Measurements from ENCODE around the gene PTPRB. TPM values are rescaled to one million over a fixed set of nuclear protein-coding genes. Genes with fewer than 3 reads are reported as not detected.

PTPRB gene
- total and polyA plus RNA-seq, 2 donors (not counting 1 experiment from before 2014, with no cell fraction given), result 0.01 TPM; not detected in 1

DNA sequence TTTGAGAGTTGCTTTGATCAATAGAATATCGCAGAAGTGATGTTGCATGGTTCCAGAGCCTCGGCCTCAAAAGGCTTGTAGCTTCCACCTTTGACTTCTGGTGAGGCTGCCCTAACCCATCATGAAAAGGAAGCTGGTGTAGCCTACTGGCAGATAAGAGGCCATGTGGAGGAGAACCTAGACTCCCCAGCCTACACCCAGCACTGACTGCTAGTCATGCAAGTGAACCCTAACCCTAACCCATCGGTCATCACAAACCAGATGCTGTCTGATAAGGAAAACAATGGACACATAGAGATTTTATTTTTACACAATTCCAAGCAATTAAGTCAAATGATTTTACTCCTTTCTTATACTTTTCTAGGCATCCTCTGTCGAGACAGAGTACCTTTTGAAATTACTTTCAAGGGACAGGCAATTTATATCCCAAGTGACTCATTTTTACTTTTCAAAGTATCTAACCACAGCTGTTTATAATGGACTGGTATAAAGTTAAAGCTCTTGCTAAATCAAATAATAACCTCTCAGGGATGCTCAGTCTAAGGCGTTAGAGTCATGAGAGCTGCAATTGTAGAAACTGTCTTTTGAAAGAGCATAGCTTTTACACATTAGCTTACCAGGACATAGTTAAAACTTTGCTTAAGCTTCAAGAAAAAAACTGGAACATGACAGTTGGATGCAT is 17.6 kb downstream of the PTPRB start:
- Histone ChIP-seq H3K9me3 (ENCODE audit: control extremely low read depth in 1 of 3, control insufficient read depth in 2 of 3, insufficient read depth in 1 of 3, low read length in 2 of 3) (peaks cover 0 to 3% (median 0%) of the 10 kb centered on the region in 3 donors), H3K36me3 (replicated peaks in 1 of 2; ENCODE audit: control extremely low read depth in 1 of 2, control insufficient read depth in 1 of 2, extremely low read depth in 1 of 2, insufficient read depth in 2 of 2, low read length in 1 of 2) (no peaks in the 10 kb centered on the region), H3K27me3 (replicated peaks in 1 of 4; ENCODE audit: control extremely low read depth in 1 of 4, control insufficient read depth in 3 of 4, insufficient read depth in 4 of 4, low read length in 3 of 4) (peaks cover 0 to 5% (median 0%) of the 10 kb centered on the region in 4 experiments), H4K20me1 (ENCODE audit: control insufficient read depth, insufficient read depth, low read length, poor library complexity, severe bottlenecking) (no peaks in the 10 kb centered on the region), H3K4me2 (replicated peaks; ENCODE audit: low read depth, low read length, poor library complexity, severe bottlenecking) (no peak overlapping the region), H3K79me2 (ENCODE audit: control insufficient read depth, insufficient read depth, low read length) (no peaks in the 10 kb centered on the region), H3K4me3 (ENCODE audit: control extremely low read depth in 1 of 5, extremely low read depth in 1 of 5, insufficient read depth in 1 of 5, low read depth in 2 of 5, low read length in 4 of 5) (no peak overlapping the region), H3K4me1 (ENCODE audit: control insufficient read depth in 2 of 2, insufficient read depth in 2 of 2, low read length in 2 of 2) (no peaks in the 10 kb centered on the region), H2AFZ (ENCODE audit: insufficient read depth, low read depth, low read length, poor library complexity, severe bottlenecking) (no peak overlapping the region), H3K9ac (ENCODE audit: low read length) (no peak overlapping the region), H3K27ac (ENCODE audit: low read length in 2 of 2) (no peak overlapping the region)
- TF ChIP-seq, protein P1, sequence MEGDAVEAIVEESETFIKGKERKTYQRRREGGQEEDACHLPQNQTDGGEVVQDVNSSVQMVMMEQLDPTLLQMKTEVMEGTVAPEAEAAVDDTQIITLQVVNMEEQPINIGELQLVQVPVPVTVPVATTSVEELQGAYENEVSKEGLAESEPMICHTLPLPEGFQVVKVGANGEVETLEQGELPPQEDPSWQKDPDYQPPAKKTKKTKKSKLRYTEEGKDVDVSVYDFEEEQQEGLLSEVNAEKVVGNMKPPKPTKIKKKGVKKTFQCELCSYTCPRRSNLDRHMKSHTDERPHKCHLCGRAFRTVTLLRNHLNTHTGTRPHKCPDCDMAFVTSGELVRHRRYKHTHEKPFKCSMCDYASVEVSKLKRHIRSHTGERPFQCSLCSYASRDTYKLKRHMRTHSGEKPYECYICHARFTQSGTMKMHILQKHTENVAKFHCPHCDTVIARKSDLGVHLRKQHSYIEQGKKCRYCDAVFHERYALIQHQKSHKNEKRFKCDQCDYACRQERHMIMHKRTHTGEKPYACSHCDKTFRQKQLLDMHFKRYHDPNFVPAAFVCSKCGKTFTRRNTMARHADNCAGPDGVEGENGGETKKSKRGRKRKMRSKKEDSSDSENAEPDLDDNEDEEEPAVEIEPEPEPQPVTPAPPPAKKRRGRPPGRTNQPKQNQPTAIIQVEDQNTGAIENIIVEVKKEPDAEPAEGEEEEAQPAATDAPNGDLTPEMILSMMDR (IDR thresholded peaks at IDR 0.05), result no peak
- TF ChIP-seq EZH2 (IDR thresholded peaks at IDR 0.05; ENCODE audit: borderline replicate concordance, insufficient read depth, low read depth, low read length, poor library complexity, severe bottlenecking), result no peak
- H3K27me3 Mint-ChIP-seq, result peaks cover 10% of the 10 kb centered on the region
- H3K27ac Mint-ChIP-seq, result no peak overlapping the region
- no CpG with 5 or more reads among the region's 5 CpGs for WGBS (ENCODE audit: insufficient coverage)
- DNase-seq, result no peak
- intact Hi-C loops (cut with micrococcal nuclease), result no loop called here
- no peak overlapping the region for H3K4me3 Mint-ChIP-seq
- no peaks in the 10 kb centered on the region for H3K4me1 Mint-ChIP-seq
- ChIA-PET CTCF (no interaction called here), POLR2A (no interaction called here)
- ATAC-seq (ENCODE audit: low read depth), result no peak
- no peaks in the 10 kb centered on the region for H3K9me3 Mint-ChIP-seq (ENCODE audit: insufficient read depth)

- ChIA-PET POLR2A (no interaction called here), CTCF (interaction anchor here (0.6 kb wide), 1 partner anchor 17 kb away, joined by 4 read pairs; no protein-coding TSS in a partner anchor)
- H3K4me1 Mint-ChIP-seq, result no peaks in the 10 kb centered on the region
- H3K79me2 ChIP-seq (ENCODE audit: control insufficient read depth, insufficient read depth, low read length), result no peaks in the 10 kb centered on the region
- no peaks in the 10 kb centered on the region for H3K4me1 ChIP-seq (ENCODE audit: control insufficient read depth in 2 of 2, insufficient read depth in 2 of 2, low read length in 2 of 2)
- H3K27ac Mint-ChIP-seq, result no peak overlapping the region
- no peak overlapping the region for H3K4me3 Mint-ChIP-seq
- peaks cover 0 to 3% (median 0%) of the 10 kb centered on the region in 3 donors for H3K9me3 ChIP-seq (ENCODE audit: control extremely low read depth in 1 of 3, control insufficient read depth in 2 of 3, insufficient read depth in 1 of 3, low read length in 2 of 3)
- H3K36me3 ChIP-seq (replicated peaks in 1 of 2; ENCODE audit: control extremely low read depth in 1 of 2, control insufficient read depth in 1 of 2, extremely low read depth in 1 of 2, insufficient read depth in 2 of 2, low read length in 1 of 2), result no peaks in the 10 kb centered on the region
- DNase-seq (no peak), ATAC-seq (ENCODE audit: low read depth) (no peak)
- no peak overlapping the region for H3K4me2 ChIP-seq (replicated peaks; ENCODE audit: low read depth, low read length, poor library complexity, severe bottlenecking)
- no peak overlapping the region for H3K4me3 ChIP-seq (ENCODE audit: control extremely low read depth in 1 of 5, extremely low read depth in 1 of 5, insufficient read depth in 1 of 5, low read depth in 2 of 5, low read length in 4 of 5)
- peaks cover 0 to 5% (median 1%) of the 10 kb centered on the region in 4 experiments for H3K27me3 ChIP-seq (replicated peaks in 1 of 4; ENCODE audit: control extremely low read depth in 1 of 4, control insufficient read depth in 3 of 4, insufficient read depth in 4 of 4, low read length in 3 of 4)
- peaks cover 11% of the 10 kb centered on the region for H3K27me3 Mint-ChIP-seq
- no peak overlapping the region for H2AFZ ChIP-seq (ENCODE audit: insufficient read depth, low read depth, low read length, poor library complexity, severe bottlenecking)
- no peaks in the 10 kb centered on the region for H3K9me3 Mint-ChIP-seq (ENCODE audit: insufficient read depth)
- TF ChIP-seq, protein P1 (IDR thresholded peaks at IDR 0.05), result no peak
- no peak for TF ChIP-seq EZH2 (IDR thresholded peaks at IDR 0.05; ENCODE audit: borderline replicate concordance, insufficient read depth, low read depth, low read length, poor library complexity, severe bottlenecking)
- H3K27ac ChIP-seq (ENCODE audit: low read length in 2 of 2), result no peak overlapping the region
- no peaks in the 10 kb centered on the region for H4K20me1 ChIP-seq (ENCODE audit: control insufficient read depth, insufficient read depth, low read length, poor library complexity, severe bottlenecking)
- intact Hi-C loops (cut with micrococcal nuclease), result no loop called here
- WGBS (ENCODE audit: insufficient coverage), result no CpG with 5 or more reads among the region's 4 CpGs
- no peak overlapping the region for H3K9ac ChIP-seq (ENCODE audit: low read length)
Observed at GRCh38 chr12:70618371-70618770, 18.9 kb downstream of the PTPRB start.
